ENCODE measurements around the gene DNAJB11.

DNA sequence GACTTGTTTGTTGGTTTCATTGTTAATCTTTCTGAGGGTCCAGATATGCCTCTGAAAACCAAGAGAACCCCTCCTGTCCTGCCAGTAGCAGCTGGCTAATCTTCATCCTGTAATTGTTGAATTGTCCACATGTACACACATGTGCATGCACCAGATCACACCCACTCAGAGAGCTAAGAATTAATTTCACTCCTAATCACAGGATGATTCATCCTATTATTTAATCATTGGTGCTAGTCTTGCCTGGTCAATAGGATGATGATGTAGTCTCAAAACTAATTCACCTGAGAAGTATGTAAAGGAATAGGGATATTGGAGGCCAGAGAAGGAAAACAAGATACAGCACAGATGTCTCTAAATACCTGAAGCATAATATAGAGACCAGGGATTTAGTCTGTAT lies 34.6 kb downstream of the DNAJB11 start:
- TF ChIP-seq POLR2AphosphoS5 (IDR thresholded peaks at IDR 0.05; ENCODE audit: low read depth) (no peak), GABPA (IDR thresholded peaks at IDR 0.05; ENCODE audit: low read depth) (no peak), SPI1 (IDR thresholded peaks at IDR 0.05; ENCODE audit: borderline replicate concordance, low read depth) (no peak)
- TF ChIP-seq, protein P1, sequence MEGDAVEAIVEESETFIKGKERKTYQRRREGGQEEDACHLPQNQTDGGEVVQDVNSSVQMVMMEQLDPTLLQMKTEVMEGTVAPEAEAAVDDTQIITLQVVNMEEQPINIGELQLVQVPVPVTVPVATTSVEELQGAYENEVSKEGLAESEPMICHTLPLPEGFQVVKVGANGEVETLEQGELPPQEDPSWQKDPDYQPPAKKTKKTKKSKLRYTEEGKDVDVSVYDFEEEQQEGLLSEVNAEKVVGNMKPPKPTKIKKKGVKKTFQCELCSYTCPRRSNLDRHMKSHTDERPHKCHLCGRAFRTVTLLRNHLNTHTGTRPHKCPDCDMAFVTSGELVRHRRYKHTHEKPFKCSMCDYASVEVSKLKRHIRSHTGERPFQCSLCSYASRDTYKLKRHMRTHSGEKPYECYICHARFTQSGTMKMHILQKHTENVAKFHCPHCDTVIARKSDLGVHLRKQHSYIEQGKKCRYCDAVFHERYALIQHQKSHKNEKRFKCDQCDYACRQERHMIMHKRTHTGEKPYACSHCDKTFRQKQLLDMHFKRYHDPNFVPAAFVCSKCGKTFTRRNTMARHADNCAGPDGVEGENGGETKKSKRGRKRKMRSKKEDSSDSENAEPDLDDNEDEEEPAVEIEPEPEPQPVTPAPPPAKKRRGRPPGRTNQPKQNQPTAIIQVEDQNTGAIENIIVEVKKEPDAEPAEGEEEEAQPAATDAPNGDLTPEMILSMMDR (IDR thresholded peaks at IDR 0.05; ENCODE audit: insufficient read depth, low read length), result no peak
- TF ChIP-seq, protein P2, sequence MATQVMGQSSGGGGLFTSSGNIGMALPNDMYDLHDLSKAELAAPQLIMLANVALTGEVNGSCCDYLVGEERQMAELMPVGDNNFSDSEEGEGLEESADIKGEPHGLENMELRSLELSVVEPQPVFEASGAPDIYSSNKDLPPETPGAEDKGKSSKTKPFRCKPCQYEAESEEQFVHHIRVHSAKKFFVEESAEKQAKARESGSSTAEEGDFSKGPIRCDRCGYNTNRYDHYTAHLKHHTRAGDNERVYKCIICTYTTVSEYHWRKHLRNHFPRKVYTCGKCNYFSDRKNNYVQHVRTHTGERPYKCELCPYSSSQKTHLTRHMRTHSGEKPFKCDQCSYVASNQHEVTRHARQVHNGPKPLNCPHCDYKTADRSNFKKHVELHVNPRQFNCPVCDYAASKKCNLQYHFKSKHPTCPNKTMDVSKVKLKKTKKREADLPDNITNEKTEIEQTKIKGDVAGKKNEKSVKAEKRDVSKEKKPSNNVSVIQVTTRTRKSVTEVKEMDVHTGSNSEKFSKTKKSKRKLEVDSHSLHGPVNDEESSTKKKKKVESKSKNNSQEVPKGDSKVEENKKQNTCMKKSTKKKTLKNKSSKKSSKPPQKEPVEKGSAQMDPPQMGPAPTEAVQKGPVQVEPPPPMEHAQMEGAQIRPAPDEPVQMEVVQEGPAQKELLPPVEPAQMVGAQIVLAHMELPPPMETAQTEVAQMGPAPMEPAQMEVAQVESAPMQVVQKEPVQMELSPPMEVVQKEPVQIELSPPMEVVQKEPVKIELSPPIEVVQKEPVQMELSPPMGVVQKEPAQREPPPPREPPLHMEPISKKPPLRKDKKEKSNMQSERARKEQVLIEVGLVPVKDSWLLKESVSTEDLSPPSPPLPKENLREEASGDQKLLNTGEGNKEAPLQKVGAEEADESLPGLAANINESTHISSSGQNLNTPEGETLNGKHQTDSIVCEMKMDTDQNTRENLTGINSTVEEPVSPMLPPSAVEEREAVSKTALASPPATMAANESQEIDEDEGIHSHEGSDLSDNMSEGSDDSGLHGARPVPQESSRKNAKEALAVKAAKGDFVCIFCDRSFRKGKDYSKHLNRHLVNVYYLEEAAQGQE (IDR thresholded peaks at IDR 0.05; ENCODE audit: insufficient replicate concordance, low read depth), result no peak

All from HL-60 (cell line).